22Rv1 (cell line): ENCODE results near the gene NRP1.

Experiments
- CTCF ChIP-seq: fragments of 450-650 bp; IDR thresholded peaks from 2 replicates; pipeline ENCODE4 v1.5.1; 2017; ENCODE audit warnings: mild to moderate bottlenecking
- ZFX ChIP-seq: fragments of 450-650 bp; IDR thresholded peaks from 2 replicates; pipeline ENCODE4 v1.6.1; 2017; ENCODE audit warnings: antibody characterized with exemption, borderline replicate concordance

GRCh38 chr10:33315891-33316290 is 18.6 kb downstream of the NRP1 start:
- TF ChIP-seq CTCF (no peak), ZFX (no peak)
